GM12878 (cell line): ENCODE measurements around the gene IL17B. TPM values are rescaled to one million over a fixed set of nuclear protein-coding genes. Genes with fewer than 3 reads are reported as not detected.

ENCODE experiments used
- ATAC-seq: fragments of 200-7000 bp; cut with Tn5 transposase; 3 replicates; pipeline ENCODE4 v1.9.1; 2020; ENCODE audit warnings: mild to moderate bottlenecking, moderate library complexity
- BruUV-seq: library from RNA; stranded (reverse); fragments of 400-500 nt; replicated peaks from 2 replicates; lab custom pipeline; 2021; lab: Mats Ljungman, UMichigan
- CTCF ChIA-PET: fragments of 300-600 bp; sonication (Branson Sonifier 250); formaldehyde crosslinking; extraction: SDS; loops from one replicate; lab custom pipeline; 2021; ENCODE audit warnings: inconsistent platforms; lab: Yijun Ruan, JAX
- POLR2A ChIA-PET: fragments of 350-600 bp; formaldehyde crosslinking; extraction: SDS; loops from one replicate; lab custom pipeline; 2021; ENCODE audit warnings: inconsistent platforms; lab: Charles Lee
- RAD21 ChIA-PET: fragments of 300-600 bp; sonication (Branson Sonifier 250); formaldehyde crosslinking; loops from one replicate; lab custom pipeline; 2023; ENCODE audit warnings: antibody characterized with exemption; ENCODE audit not compliant: unreplicated experiment; lab: Charles Lee
- SMC1A ChIA-PET: fragments of 300-600 bp; sonication (Branson Sonifier 250); formaldehyde crosslinking; loops from one replicate; lab custom pipeline; 2023; ENCODE audit not compliant: unreplicated experiment, uncharacterized antibody; lab: Charles Lee
- DNase-seq: peaks from one replicate; pipeline ENCODE4 v3.0.0-alpha.2; 2011; ENCODE audit warnings: low read depth, low spot score
- FAIRE-seq: peaks from 3 replicates; lab custom pipeline; 2011; peaks lifted over from hg19 to GRCh38; lab: Jason Lieb, UNC
- H2AFZ ChIP-seq: 2 replicates; pipeline ENCODE4 v1.6.0; 2011; ENCODE audit warnings: low read depth, low read length, control low read depth; ENCODE audit not compliant: control insufficient read depth
- H3K27ac ChIP-seq: 2 replicates; pipeline ENCODE4 v1.5.1; 2011; ENCODE audit warnings: control low read depth; ENCODE audit not compliant: control insufficient read depth, insufficient read depth
- H3K27me3 ChIP-seq, 2 experiments: replicated peaks in 1 of 2; 2 replicates each; pipeline versions ENCODE4 v1.6.0 to v1.6.1; 2011; ENCODE audit warnings: low read length in 1 of 2; ENCODE audit not compliant: control insufficient read depth in 2 of 2, insufficient read depth in 2 of 2
- H3K36me3 ChIP-seq, 2 experiments: 2 replicates each; pipeline ENCODE4 v1.5.1; 2011; ENCODE audit warnings: low read length in 1 of 2; ENCODE audit not compliant: control insufficient read depth in 2 of 2, insufficient read depth in 2 of 2
- H3K4me1 ChIP-seq: 2 replicates; pipeline ENCODE4 v1.6.1; 2011; ENCODE audit warnings: mild to moderate bottlenecking, low read length, moderate library complexity, mixed read lengths; ENCODE audit not compliant: control insufficient read depth, insufficient read depth
- H3K4me2 ChIP-seq: 2 replicates; pipeline ENCODE4 v1.6.0; 2011; ENCODE audit warnings: control low read depth; ENCODE audit not compliant: control insufficient read depth, insufficient read depth
- H3K4me3 ChIP-seq: fragments of 200-600 bp; sonication (generic); 2 replicates; pipeline ENCODE4 v1.5.1; 2016
- H3K79me2 ChIP-seq: 2 replicates; pipeline ENCODE4 v1.6.0; 2011; ENCODE audit warnings: low read length; ENCODE audit not compliant: control insufficient read depth, insufficient read depth
- H3K9ac ChIP-seq: 2 replicates; pipeline ENCODE4 v1.8.0; 2011; ENCODE audit warnings: low read length, control low read depth, mixed read lengths; ENCODE audit not compliant: control insufficient read depth, insufficient read depth
- H3K9me3 ChIP-seq: replicated peaks from 3 replicates; pipeline ENCODE4 v1.5.1; 2011; ENCODE audit warnings: mild to moderate bottlenecking, low read length; ENCODE audit not compliant: control insufficient read depth, insufficient read depth
- H4K20me1 ChIP-seq: 2 replicates; pipeline ENCODE4 v1.6.0; 2011; ENCODE audit not compliant: control insufficient read depth, insufficient read depth
- NBN ChIP-seq: fragments of 450-650 bp; IDR thresholded peaks from 2 replicates; pipeline ENCODE4 v1.6.1; 2016
- NFYB ChIP-seq: IDR thresholded peaks from 2 replicates; pipeline ENCODE4 v1.6.1; 2011; ENCODE audit warnings: low read depth, mild to moderate bottlenecking, low read length, improper control_type of control experiment, moderate library complexity; ENCODE audit not compliant: insufficient read depth
- NRF1 ChIP-seq: conservative IDR thresholded peaks from 2 replicates; pipeline ENCODE4 v1.6.1; 2011; ENCODE audit warnings: mild to moderate bottlenecking, low read depth, low read length, improper control_type of control experiment
- SP1 ChIP-seq: IDR thresholded peaks from one replicate; pipeline ENCODE4 v1.6.1; 2011; ENCODE audit warnings: low read depth, low read length
- SREBF1 ChIP-seq: IDR thresholded peaks from 2 replicates; pipeline ENCODE4 v1.6.1; 2012; ENCODE audit warnings: mild to moderate bottlenecking, low read length
- STAT3 ChIP-seq: IDR thresholded peaks from 2 replicates; pipeline ENCODE4 v1.6.1; 2011; ENCODE audit warnings: low read depth, low read length, improper control_type of control experiment
- ZNF207 ChIP-seq: fragments of 450-650 bp; IDR thresholded peaks from 2 replicates; pipeline ENCODE4 v1.6.1; 2014; ENCODE audit warnings: antibody characterized with exemption, mild to moderate bottlenecking, borderline replicate concordance
- WGBS: methylation state at CpG from one replicate; pipeline ENCODE4 v1.1.6; 2016; ENCODE audit warnings: low lambda C conversion rate; ENCODE audit not compliant: insufficient replicate concordance, insufficient coverage; ENCODE audit errors: missing lambda C conversion rate; 5-methylcytosine and 5-hydroxymethylcytosine counted together
- in situ Hi-C: fragments of 300-500 bp; cut with MboI; formaldehyde crosslinking; loops from 9 replicates; pipeline ENCODE4 v1.14.3; 2018; ENCODE audit warnings: mixed read lengths
- intact Hi-C: fragments of 100-400 bp; cut with micrococcal nuclease; formaldehyde crosslinking; loops from one replicate; pipeline ENCODE4 v1.14.2; 2022; ENCODE audit not compliant: unreplicated experiment
- polyA plus RNA-seq, 11 experiments: library from polyadenylated mRNA; depleted of rRNA in 4 of 11; unstranded in 6 of 11; stranded (reverse) in 5 of 11; fragments of >200 nt; fragmentation: Nextera tagmentation in 4 of 11; fragmentation: Illumina TruSeq in 1 of 11; extraction: Ambion mirVana in 4 of 11; extraction: Trizol in 1 of 11; gene quantifications; 1 replicate in 1 of 11; 2 replicates in 10 of 11; pipeline versions ENCODE4 v1.2.1 to v1.2.3, GENCODE V29; 2011 to 2016; ENCODE audit warnings: inconsistent platforms in 2 of 11, missing spikeins in 2 of 11, low read depth in 1 of 11
- total RNA-seq, 4 experiments: library from RNA; depleted of rRNA in 3 of 4; stranded (reverse); fragments of >200 nt in 3 of 4; fragmentation: Illumina TruSeq in 1 of 4; extraction: Trizol in 1 of 4; gene quantifications; 2 replicates each; pipeline versions ENCODE4 v1.2.1 to v1.2.3, GENCODE V29; 2013 to 2021

Gene IL17B
- total and polyA plus RNA-seq, 10 of the 15 experiments (the other 5 are each of a cell fraction or from before 2014, with no cell fraction given), result not detected

DNA sequence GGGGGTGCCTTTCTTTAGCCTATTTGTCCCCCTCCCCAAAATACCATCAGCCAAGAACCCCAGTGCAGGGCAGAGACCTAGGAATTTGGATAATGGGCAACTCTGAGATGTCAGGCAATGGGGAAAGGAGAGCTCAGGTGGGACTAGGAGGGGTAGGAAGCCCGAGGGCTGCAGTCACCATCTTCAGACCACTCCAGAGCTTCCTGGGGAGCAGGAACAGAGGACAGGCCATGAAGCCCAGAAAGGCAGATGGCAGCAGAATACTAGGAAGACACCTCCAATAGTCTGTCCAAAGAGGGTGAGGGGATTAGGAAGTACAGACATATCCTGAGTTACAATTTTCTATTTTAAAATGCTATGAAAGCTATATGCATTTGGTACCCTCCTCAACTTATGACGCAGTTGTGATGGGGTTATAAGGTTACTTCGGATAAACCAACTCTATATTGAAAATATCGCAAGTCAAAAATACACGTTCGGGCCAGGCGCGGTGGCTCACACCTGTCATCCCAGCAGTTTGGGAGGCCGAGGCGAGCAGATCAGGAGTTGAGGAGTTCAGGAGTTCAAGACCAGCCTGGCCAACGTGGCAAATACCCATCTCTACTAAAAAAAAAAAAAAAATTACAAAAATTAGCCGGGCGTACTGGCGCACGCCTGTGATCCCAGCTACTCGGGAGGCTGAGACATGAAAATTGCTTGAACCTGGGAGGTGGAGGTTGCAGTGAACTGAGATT lies 34.6 kb upstream of the IL17B start:
- DNase-seq (no peak), ATAC-seq (no peak), FAIRE-seq (no peak)
- in situ Hi-C loops (no loop called here), intact Hi-C loops (no loop called here)
- ChIA-PET CTCF (interaction anchor here (0.6 to 1.1 kb wide), 5 partner anchors 20 to 192 kb away, joined by 3 read pairs; no protein-coding TSS in a partner anchor), SMC1A (interaction anchor here (0.8 to 1.2 kb wide), 2 partner anchors 14 to 40 kb away, joined by 3 to 4 read pairs; no protein-coding TSS in a partner anchor), POLR2A (no interaction called here), RAD21 (no interaction called here)
- Histone ChIP-seq H3K9me3 (no peaks in the 10 kb centered on the region), H3K9ac (no peak overlapping the region), H3K4me3 (no peak overlapping the region), H3K79me2 (no peaks in the 10 kb centered on the region), H3K27me3 (no peaks in the 10 kb centered on the region), H3K4me1 (no peaks in the 10 kb centered on the region), H2AFZ (no peak overlapping the region), H3K27ac (no peak overlapping the region), H3K36me3 (no peaks in the 10 kb centered on the region), H3K4me2 (no peak overlapping the region), H4K20me1 (no peaks in the 10 kb centered on the region)
- WGBS, result 56% methylated on average over 16 of the region's 16 CpGs
- no TSS peak for BruUV-seq
- TF ChIP-seq SP1 (no peak), SREBF1 (no peak), ZNF207 (no peak), NFYB (no peak), NRF1 (no peak), STAT3 (no peak), NBN (no peak)
- TF ChIP-seq, all 136 proteins: peak for 0
